ENCODE results near the gene RIMS4. TPM values are rescaled to one million over a fixed set of nuclear protein-coding genes. Genes with fewer than 3 reads are reported as not detected.

The RIMS4 gene
- total and polyA plus RNA-seq, 2 donors (not counting 1 experiment from before 2014, with no cell fraction given), result not detected

DNA sequence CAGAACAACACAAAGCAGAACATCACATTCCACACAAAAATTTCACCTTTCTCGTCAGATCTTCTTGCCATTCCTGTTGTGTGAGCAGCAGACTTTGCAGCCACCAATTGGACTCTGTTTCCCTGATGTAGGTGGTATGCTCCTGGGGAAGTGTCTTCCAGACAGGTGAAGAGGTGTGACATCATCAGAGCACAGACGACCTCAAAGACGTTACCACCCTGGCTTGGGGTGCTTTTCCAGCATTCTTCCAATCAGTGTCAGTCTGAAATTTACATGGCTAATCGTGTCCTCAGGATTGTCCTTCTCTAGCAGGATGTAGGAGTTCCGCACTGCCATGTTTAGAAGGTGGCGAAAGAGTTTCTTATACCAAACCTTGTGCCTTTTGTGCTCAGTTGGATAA, 31.6 kb upstream of the RIMS4 start:
- Histone ChIP-seq H3K4me2 (replicated peaks; ENCODE audit: low read depth, low read length, poor library complexity, severe bottlenecking) (no peak overlapping the region), H3K4me1 (ENCODE audit: control insufficient read depth in 2 of 2, insufficient read depth in 2 of 2, low read length in 2 of 2) (no peaks in the 10 kb centered on the region), H2AFZ (ENCODE audit: insufficient read depth, low read depth, low read length, poor library complexity, severe bottlenecking) (no peak overlapping the region), H3K27me3 (replicated peaks in 1 of 4; ENCODE audit: control extremely low read depth in 1 of 4, control insufficient read depth in 3 of 4, insufficient read depth in 4 of 4, low read length in 3 of 4) (peaks cover 0 to 24% (median 3%) of the 10 kb centered on the region in 4 experiments), H3K79me2 (ENCODE audit: control insufficient read depth, insufficient read depth, low read length) (no peaks in the 10 kb centered on the region), H3K27ac (ENCODE audit: low read length in 2 of 2) (no peak overlapping the region), H3K36me3 (replicated peaks in 1 of 2; ENCODE audit: control extremely low read depth in 1 of 2, control insufficient read depth in 1 of 2, extremely low read depth in 1 of 2, insufficient read depth in 2 of 2, low read length in 1 of 2) (no peaks in the 10 kb centered on the region), H4K20me1 (ENCODE audit: control insufficient read depth, insufficient read depth, low read length, poor library complexity, severe bottlenecking) (no peaks in the 10 kb centered on the region), H3K9me3 (ENCODE audit: control extremely low read depth in 1 of 3, control insufficient read depth in 2 of 3, insufficient read depth in 1 of 3, low read length in 2 of 3) (peaks cover 0 to 5% (median 0%) of the 10 kb centered on the region in 3 donors), H3K4me3 (ENCODE audit: control extremely low read depth in 1 of 5, extremely low read depth in 1 of 5, insufficient read depth in 1 of 5, low read depth in 2 of 5, low read length in 4 of 5) (no peak overlapping the region), H3K9ac (ENCODE audit: low read length) (no peak overlapping the region)
- ChIA-PET POLR2A (no interaction called here), CTCF (no interaction called here)
- 94% methylated on average over 4 of the region's 6 CpGs for WGBS (ENCODE audit: insufficient coverage)
- Mint-ChIP-seq H3K4me1 (no peaks in the 10 kb centered on the region), H3K27ac (no peak overlapping the region), H3K4me3 (no peak overlapping the region), H3K9me3 (ENCODE audit: insufficient read depth) (peaks cover 4% of the 10 kb centered on the region), H3K27me3 (peaks cover 41% of the 10 kb centered on the region)
- DNase-seq (no peak), ATAC-seq (ENCODE audit: low read depth) (no peak)
- TF ChIP-seq, protein P1, sequence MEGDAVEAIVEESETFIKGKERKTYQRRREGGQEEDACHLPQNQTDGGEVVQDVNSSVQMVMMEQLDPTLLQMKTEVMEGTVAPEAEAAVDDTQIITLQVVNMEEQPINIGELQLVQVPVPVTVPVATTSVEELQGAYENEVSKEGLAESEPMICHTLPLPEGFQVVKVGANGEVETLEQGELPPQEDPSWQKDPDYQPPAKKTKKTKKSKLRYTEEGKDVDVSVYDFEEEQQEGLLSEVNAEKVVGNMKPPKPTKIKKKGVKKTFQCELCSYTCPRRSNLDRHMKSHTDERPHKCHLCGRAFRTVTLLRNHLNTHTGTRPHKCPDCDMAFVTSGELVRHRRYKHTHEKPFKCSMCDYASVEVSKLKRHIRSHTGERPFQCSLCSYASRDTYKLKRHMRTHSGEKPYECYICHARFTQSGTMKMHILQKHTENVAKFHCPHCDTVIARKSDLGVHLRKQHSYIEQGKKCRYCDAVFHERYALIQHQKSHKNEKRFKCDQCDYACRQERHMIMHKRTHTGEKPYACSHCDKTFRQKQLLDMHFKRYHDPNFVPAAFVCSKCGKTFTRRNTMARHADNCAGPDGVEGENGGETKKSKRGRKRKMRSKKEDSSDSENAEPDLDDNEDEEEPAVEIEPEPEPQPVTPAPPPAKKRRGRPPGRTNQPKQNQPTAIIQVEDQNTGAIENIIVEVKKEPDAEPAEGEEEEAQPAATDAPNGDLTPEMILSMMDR (IDR thresholded peaks at IDR 0.05), result no peak
- TF ChIP-seq EZH2 (IDR thresholded peaks at IDR 0.05; ENCODE audit: borderline replicate concordance, insufficient read depth, low read depth, low read length, poor library complexity, severe bottlenecking), result no peak
- intact Hi-C loops (cut with micrococcal nuclease), result no loop called here

- WGBS (ENCODE audit: insufficient coverage), result 94% methylated on average over 5 of the region's 5 CpGs
- CTCF ChIA-PET, result no interaction called here
- Histone ChIP-seq H3K4me3 (ENCODE audit: control extremely low read depth in 1 of 5, extremely low read depth in 1 of 5, insufficient read depth in 1 of 5, low read depth in 2 of 5, low read length in 4 of 5) (no peak overlapping the region), H3K4me2 (replicated peaks; ENCODE audit: low read depth, low read length, poor library complexity, severe bottlenecking) (no peak overlapping the region), H3K79me2 (ENCODE audit: control insufficient read depth, insufficient read depth, low read length) (no peaks in the 10 kb centered on the region), H3K36me3 (replicated peaks in 1 of 2; ENCODE audit: control extremely low read depth in 1 of 2, control insufficient read depth in 1 of 2, extremely low read depth in 1 of 2, insufficient read depth in 2 of 2, low read length in 1 of 2) (no peaks in the 10 kb centered on the region), H3K27ac (ENCODE audit: low read length in 2 of 2) (no peak overlapping the region), H2AFZ (ENCODE audit: insufficient read depth, low read depth, low read length, poor library complexity, severe bottlenecking) (no peak overlapping the region), H3K4me1 (ENCODE audit: control insufficient read depth in 2 of 2, insufficient read depth in 2 of 2, low read length in 2 of 2) (no peaks in the 10 kb centered on the region), H3K9me3 (ENCODE audit: control extremely low read depth in 1 of 3, control insufficient read depth in 2 of 3, insufficient read depth in 1 of 3, low read length in 2 of 3) (peaks cover 0 to 5% (median 0%) of the 10 kb centered on the region in 3 donors), H4K20me1 (ENCODE audit: control insufficient read depth, insufficient read depth, low read length, poor library complexity, severe bottlenecking) (no peaks in the 10 kb centered on the region), H3K9ac (ENCODE audit: low read length) (no peak overlapping the region), H3K27me3 (replicated peaks in 1 of 4; ENCODE audit: control extremely low read depth in 1 of 4, control insufficient read depth in 3 of 4, insufficient read depth in 4 of 4, low read length in 3 of 4) (peaks cover 0 to 30% (median 5%) of the 10 kb centered on the region in 4 experiments)
- H3K4me1 Mint-ChIP-seq, result no peaks in the 10 kb centered on the region
- H3K27me3 Mint-ChIP-seq, result peaks cover 37% of the 10 kb centered on the region
- DNase-seq (no peak), ATAC-seq (ENCODE audit: low read depth) (no peak)
- H3K4me3 Mint-ChIP-seq, result no peak overlapping the region
- H3K27ac Mint-ChIP-seq, result no peak overlapping the region
- POLR2A ChIA-PET, result no interaction called here
- TF ChIP-seq, protein P1 (IDR thresholded peaks at IDR 0.05), result no peak
- no peak for TF ChIP-seq EZH2 (IDR thresholded peaks at IDR 0.05; ENCODE audit: borderline replicate concordance, insufficient read depth, low read depth, low read length, poor library complexity, severe bottlenecking)
- peaks cover 4% of the 10 kb centered on the region for H3K9me3 Mint-ChIP-seq (ENCODE audit: insufficient read depth)
- intact Hi-C loops (cut with micrococcal nuclease), result no loop called here
Measured at GRCh38 chr20:44840826-44841225, 30.5 kb upstream of the RIMS4 start.

Measured in B cell (primary cell).